Measurements from ENCODE around the gene SPINT1. TPM values are rescaled to one million over a fixed set of nuclear protein-coding genes. Genes with fewer than 3 reads are reported as not detected.
A peak's percentile ranks its signal among the peaks of the same experiment; 100 is the strongest.

Gene SPINT1
- total RNA-seq, 2 donors from 2014 or later: 2.5 to 4.1 TPM

- Mint-ChIP-seq H3K27ac (no peak overlapping the region), H3K4me1 (peaks cover 9% of the 10 kb centered on the region), H3K4me3 (no peak overlapping the region), H3K27me3 (no peaks in the 10 kb centered on the region), H3K36me3 (ENCODE audit: low read depth) (no peaks in the 10 kb centered on the region)
- no peak for ATAC-seq
- H3K9me3 ChIP-seq (ENCODE audit: control insufficient read depth, low read length, poor library complexity, severe bottlenecking): no peaks in the 10 kb centered on the region
- no peak for DNase-seq
Measured at GRCh38 chr15:40875991-40876730, 32.3 kb downstream of the SPINT1 start.

GRCh38 chr15:40877694-40878093, 33.8 kb downstream of the SPINT1 start:
- Mint-ChIP-seq H3K27me3 (no peaks in the 10 kb centered on the region), H3K27ac (no peak overlapping the region), H3K36me3 (ENCODE audit: low read depth) (no peaks in the 10 kb centered on the region), H3K4me3 (no peak overlapping the region), H3K4me1 (peaks cover 7% of the 10 kb centered on the region)
- H3K9me3 ChIP-seq (ENCODE audit: control insufficient read depth, low read length, poor library complexity, severe bottlenecking): no peaks in the 10 kb centered on the region
- ATAC-seq: no peak
- no peak for DNase-seq

- ATAC-seq: peak; percentile 76
- Mint-ChIP-seq H3K27ac (no peak overlapping the region), H3K4me1 (peaks cover 7% of the 10 kb centered on the region), H3K4me3 (no peak overlapping the region), H3K36me3 (ENCODE audit: low read depth) (no peaks in the 10 kb centered on the region), H3K27me3 (no peaks in the 10 kb centered on the region)
- DNase-seq: no peak
- no peaks in the 10 kb centered on the region for H3K9me3 ChIP-seq (ENCODE audit: control insufficient read depth, low read length, poor library complexity, severe bottlenecking)
Measured at GRCh38 chr15:40878785-40879184, 34.9 kb downstream of the SPINT1 start.

- no peak for ATAC-seq
- H3K4me1 Mint-ChIP-seq: peaks cover 4% of the 10 kb centered on the region
Measured at GRCh38 chr15:40879609-40880008, 35.8 kb downstream of the SPINT1 start.

GRCh38 chr15:40881351-40881750, 37.5 kb downstream of the SPINT1 start:
- H3K4me3 Mint-ChIP-seq: no peak overlapping the region
- DNase-seq: no peak
- H3K27ac Mint-ChIP-seq: no peak overlapping the region
- H3K27me3 Mint-ChIP-seq: no peaks in the 10 kb centered on the region
- H3K4me1 Mint-ChIP-seq: peaks cover 10% of the 10 kb centered on the region
- no peaks in the 10 kb centered on the region for H3K36me3 Mint-ChIP-seq (ENCODE audit: low read depth)
- H3K9me3 ChIP-seq (ENCODE audit: control insufficient read depth, low read length, poor library complexity, severe bottlenecking): no peaks in the 10 kb centered on the region
- no peak for ATAC-seq

More at GRCh38 chr15:40879609-40880008, 35.8 kb downstream of the SPINT1 start:
- Mint-ChIP-seq H3K27me3 (no peaks in the 10 kb centered on the region), H3K27ac (no peak overlapping the region), H3K36me3 (ENCODE audit: low read depth) (no peaks in the 10 kb centered on the region), H3K4me3 (no peak overlapping the region)
- no peak for DNase-seq
- H3K9me3 ChIP-seq (ENCODE audit: control insufficient read depth, low read length, poor library complexity, severe bottlenecking): no peaks in the 10 kb centered on the region

- no peak for ATAC-seq
- Mint-ChIP-seq H3K4me3 (no peak overlapping the region), H3K36me3 (ENCODE audit: low read depth) (no peaks in the 10 kb centered on the region), H3K4me1 (peaks cover 11% of the 10 kb centered on the region), H3K27me3 (no peaks in the 10 kb centered on the region), H3K27ac (peak overlapping the region; percentile 27)
- no peaks in the 10 kb centered on the region for H3K9me3 ChIP-seq (ENCODE audit: control insufficient read depth, low read length, poor library complexity, severe bottlenecking)
- no peak for DNase-seq
Measured at GRCh38 chr15:40886586-40886985, 42.7 kb downstream of the SPINT1 start.

GRCh38 chr15:40889112-40889511, 45.3 kb downstream of the SPINT1 start:
- DNase-seq (no peak), ATAC-seq (no peak)
- Mint-ChIP-seq H3K4me3 (no peak overlapping the region), H3K27me3 (no peaks in the 10 kb centered on the region), H3K36me3 (ENCODE audit: low read depth) (no peaks in the 10 kb centered on the region), H3K27ac (no peak overlapping the region), H3K4me1 (peaks cover 22% of the 10 kb centered on the region)
- no peaks in the 10 kb centered on the region for H3K9me3 ChIP-seq (ENCODE audit: control insufficient read depth, low read length, poor library complexity, severe bottlenecking)

GRCh38 chr15:40891138-40891537, 47.3 kb downstream of the SPINT1 start:
- no peaks in the 10 kb centered on the region for H3K9me3 ChIP-seq (ENCODE audit: control insufficient read depth, low read length, poor library complexity, severe bottlenecking)
- DNase-seq (no peak), ATAC-seq (no peak)
- Mint-ChIP-seq H3K36me3 (ENCODE audit: low read depth) (peaks cover 2% of the 10 kb centered on the region), H3K4me3 (no peak overlapping the region), H3K27ac (no peak overlapping the region), H3K4me1 (peaks cover 24% of the 10 kb centered on the region), H3K27me3 (no peaks in the 10 kb centered on the region)

- ATAC-seq (no peak), DNase-seq (no peak)
- peak overlapping the region; percentile 15 for H3K4me3 Mint-ChIP-seq
- peaks cover 24% of the 10 kb centered on the region for H3K4me1 Mint-ChIP-seq
- peaks cover 2% of the 10 kb centered on the region for H3K36me3 Mint-ChIP-seq (ENCODE audit: low read depth)
- no peaks in the 10 kb centered on the region for H3K27me3 Mint-ChIP-seq
- no peaks in the 10 kb centered on the region for H3K9me3 ChIP-seq (ENCODE audit: control insufficient read depth, low read length, poor library complexity, severe bottlenecking)
- peak overlapping the region; percentile 4 for H3K27ac Mint-ChIP-seq
Measured at GRCh38 chr15:40891810-40892446, 48.1 kb downstream of the SPINT1 start.

GRCh38 chr15:40892447-40893012, 48.7 kb downstream of the SPINT1 start:
- peaks cover 27% of the 10 kb centered on the region for H3K4me1 Mint-ChIP-seq
- H3K27ac Mint-ChIP-seq: no peak overlapping the region
- peaks cover 2% of the 10 kb centered on the region for H3K36me3 Mint-ChIP-seq (ENCODE audit: low read depth)
- ATAC-seq: no peak
- DNase-seq: no peak
- H3K27me3 Mint-ChIP-seq: no peaks in the 10 kb centered on the region
- no peak overlapping the region for H3K4me3 Mint-ChIP-seq
- H3K9me3 ChIP-seq (ENCODE audit: control insufficient read depth, low read length, poor library complexity, severe bottlenecking): no peaks in the 10 kb centered on the region

- ATAC-seq (no peak), DNase-seq (no peak)
- Mint-ChIP-seq H3K27me3 (no peaks in the 10 kb centered on the region), H3K36me3 (ENCODE audit: low read depth) (peaks cover 2% of the 10 kb centered on the region), H3K4me1 (peaks cover 29% of the 10 kb centered on the region), H3K4me3 (no peak overlapping the region), H3K27ac (no peak overlapping the region)
- no peaks in the 10 kb centered on the region for H3K9me3 ChIP-seq (ENCODE audit: control insufficient read depth, low read length, poor library complexity, severe bottlenecking)
Measured at GRCh38 chr15:40893019-40893670, 49.3 kb downstream of the SPINT1 start.

GRCh38 chr15:40893733-40894680, 50.2 kb downstream of the SPINT1 start, which contains the start of gene VPS18:
TSS of gene VPS18 (plus strand) at chr15:40894450. CDS start at chr15:40894769, 319 bp downstream.
- DNase-seq (peak; percentile 97 to 99 (median 98)), ATAC-seq (peak; percentile 97)
- peak within 1 kb of the TSS; percentile 100 for H3K4me3 Mint-ChIP-seq
- H3K36me3 Mint-ChIP-seq (ENCODE audit: low read depth): peaks cover 2% of the 10 kb centered on the region
- peaks cover 29% of the 10 kb centered on the region for H3K4me1 Mint-ChIP-seq
- peak within 1 kb of the TSS; percentile 98 for H3K27ac Mint-ChIP-seq
- no peaks in the 10 kb centered on the region for H3K27me3 Mint-ChIP-seq
- H3K9me3 ChIP-seq (ENCODE audit: control insufficient read depth, low read length, poor library complexity, severe bottlenecking): no peaks in the 10 kb centered on the region

All from T-helper 17 cell (primary cell).